22Rv1 (cell line): Measurements from ENCODE around the gene ZFYVE19.

Experiments used
- ZFX ChIP-seq: fragments of 450-650 bp; IDR thresholded peaks from 2 replicates; pipeline ENCODE4 v1.6.1; 2017; ENCODE audit warnings: antibody characterized with exemption, borderline replicate concordance
- TF ChIP-seq, protein P1 (sequence below): fragments of 450-650 bp; IDR thresholded peaks from 2 replicates; pipeline ENCODE4 v1.5.1; 2017; ENCODE audit warnings: mild to moderate bottlenecking

DNA sequence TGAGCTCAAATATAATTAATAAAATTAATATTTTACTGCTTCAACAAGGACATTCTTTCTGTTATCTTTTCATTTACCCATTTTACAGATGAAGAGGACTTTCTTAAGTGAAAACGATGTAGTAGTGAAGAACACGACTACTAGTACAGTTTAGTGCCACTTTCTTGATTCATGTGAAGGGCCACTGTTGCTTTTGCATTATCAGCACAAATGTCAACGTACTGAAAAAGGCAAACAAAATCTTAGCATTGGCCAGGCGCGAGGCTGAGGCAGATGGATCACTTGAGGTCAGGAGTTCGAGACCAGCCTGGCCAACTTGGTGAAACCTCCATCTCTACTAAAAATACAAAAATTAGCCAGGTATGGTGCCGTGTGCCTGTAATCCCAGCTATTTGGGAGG lies 12.2 kb downstream of the ZFYVE19 start:
- TF ChIP-seq, protein P1, sequence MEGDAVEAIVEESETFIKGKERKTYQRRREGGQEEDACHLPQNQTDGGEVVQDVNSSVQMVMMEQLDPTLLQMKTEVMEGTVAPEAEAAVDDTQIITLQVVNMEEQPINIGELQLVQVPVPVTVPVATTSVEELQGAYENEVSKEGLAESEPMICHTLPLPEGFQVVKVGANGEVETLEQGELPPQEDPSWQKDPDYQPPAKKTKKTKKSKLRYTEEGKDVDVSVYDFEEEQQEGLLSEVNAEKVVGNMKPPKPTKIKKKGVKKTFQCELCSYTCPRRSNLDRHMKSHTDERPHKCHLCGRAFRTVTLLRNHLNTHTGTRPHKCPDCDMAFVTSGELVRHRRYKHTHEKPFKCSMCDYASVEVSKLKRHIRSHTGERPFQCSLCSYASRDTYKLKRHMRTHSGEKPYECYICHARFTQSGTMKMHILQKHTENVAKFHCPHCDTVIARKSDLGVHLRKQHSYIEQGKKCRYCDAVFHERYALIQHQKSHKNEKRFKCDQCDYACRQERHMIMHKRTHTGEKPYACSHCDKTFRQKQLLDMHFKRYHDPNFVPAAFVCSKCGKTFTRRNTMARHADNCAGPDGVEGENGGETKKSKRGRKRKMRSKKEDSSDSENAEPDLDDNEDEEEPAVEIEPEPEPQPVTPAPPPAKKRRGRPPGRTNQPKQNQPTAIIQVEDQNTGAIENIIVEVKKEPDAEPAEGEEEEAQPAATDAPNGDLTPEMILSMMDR: no peak
- TF ChIP-seq ZFX: no peak
